Nephron progenitor cell (in vitro differentiated cells): ENCODE results near the gene FAM118A.
"Not testable (repeated sequence)": the region's sequence is repeated elsewhere in the genome, so short reads cannot be mapped to it uniquely, and the experiment has no call there.

Source experiments
- DNase-seq: peaks from one replicate; pipeline ENCODE4 v3.0.0; 2021
- H3K27ac Mint-ChIP-seq: 2 replicates; pipeline ENCODE4 v1.8.0; 2021; ENCODE audit warnings: mild to moderate bottlenecking, moderate library complexity, mixed read lengths
- H3K27me3 Mint-ChIP-seq: 2 replicates; pipeline ENCODE4 v1.8.0; 2021; ENCODE audit warnings: mild to moderate bottlenecking, low read depth, mixed read lengths; ENCODE audit not compliant: poor library complexity
- H3K36me3 Mint-ChIP-seq: 2 replicates; pipeline ENCODE4 v1.8.0; 2021; ENCODE audit warnings: low read depth, mixed read lengths
- H3K4me1 Mint-ChIP-seq: 2 replicates; pipeline ENCODE4 v1.8.0; 2021; ENCODE audit warnings: mixed read lengths
- H3K4me3 Mint-ChIP-seq: 2 replicates; pipeline ENCODE4 v1.8.0; 2021; ENCODE audit warnings: mild to moderate bottlenecking, moderate library complexity, mixed read lengths
- H3K9me3 Mint-ChIP-seq: 2 replicates; pipeline ENCODE4 v1.8.0; 2021; ENCODE audit warnings: mild to moderate bottlenecking, moderate library complexity, mixed read lengths
- CTCF ChIP-seq: fragments of 200-600 bp; sonication (generic); IDR thresholded peaks from 2 replicates; pipeline ENCODE4 v1.5.0; 2021; ENCODE audit warnings: antibody characterized with exemption

Gene FAM118A

GRCh38 chr22:45320357-45320976, 10.7 kb downstream of the FAM118A start:
- no peaks in the 10 kb centered on the region for H3K27me3 Mint-ChIP-seq
- H3K9me3 Mint-ChIP-seq, result no peaks in the 10 kb centered on the region
- no peak for DNase-seq
- no peak for TF ChIP-seq CTCF
- no peak overlapping the region for H3K4me3 Mint-ChIP-seq
- H3K36me3 Mint-ChIP-seq, result peaks cover 28% of the 10 kb centered on the region
- H3K27ac Mint-ChIP-seq, result no peak overlapping the region
- H3K4me1 Mint-ChIP-seq, result peaks cover 28% of the 10 kb centered on the region

- H3K9me3 Mint-ChIP-seq, result no peaks in the 10 kb centered on the region
- H3K36me3 Mint-ChIP-seq, result peaks cover 32% of the 10 kb centered on the region
- no peak overlapping the region for H3K27ac Mint-ChIP-seq
- H3K4me1 Mint-ChIP-seq, result peaks cover 28% of the 10 kb centered on the region
- no peak for TF ChIP-seq CTCF
- no peak overlapping the region for H3K4me3 Mint-ChIP-seq
- no peak for DNase-seq
- no peaks in the 10 kb centered on the region for H3K27me3 Mint-ChIP-seq
Observed at GRCh38 chr22:45321827-45322226, 12.1 kb downstream of the FAM118A start.

GRCh38 chr22:45322873-45323525, 13.3 kb downstream of the FAM118A start:
- H3K36me3 Mint-ChIP-seq, result peaks cover 40% of the 10 kb centered on the region
- H3K27me3 Mint-ChIP-seq, result no peaks in the 10 kb centered on the region
- H3K4me3 Mint-ChIP-seq, result no peak overlapping the region

GRCh38 chr22:45323695-45324094, 14.0 kb downstream of the FAM118A start:
- Mint-ChIP-seq H3K36me3 (peaks cover 41% of the 10 kb centered on the region), H3K27ac (no peak overlapping the region), H3K9me3 (no peaks in the 10 kb centered on the region), H3K4me3 (no peak overlapping the region), H3K4me1 (peaks cover 15% of the 10 kb centered on the region), H3K27me3 (no peaks in the 10 kb centered on the region)
- no peak for TF ChIP-seq CTCF
- no peak for DNase-seq

More at GRCh38 chr22:45322873-45323525, 13.3 kb downstream of the FAM118A start:
- Mint-ChIP-seq H3K27ac (no peak overlapping the region), H3K9me3 (no peaks in the 10 kb centered on the region), H3K4me1 (peaks cover 22% of the 10 kb centered on the region)
- no peak for DNase-seq
- TF ChIP-seq CTCF, result no peak

- DNase-seq, result no peak
- H3K4me1 Mint-ChIP-seq, result peaks cover 9% of the 10 kb centered on the region
- H3K27me3 Mint-ChIP-seq, result no peaks in the 10 kb centered on the region
- H3K36me3 Mint-ChIP-seq, result peaks cover 47% of the 10 kb centered on the region
- no peak overlapping the region for H3K4me3 Mint-ChIP-seq
- H3K27ac Mint-ChIP-seq, result no peak overlapping the region
- TF ChIP-seq CTCF, result no peak
- no peaks in the 10 kb centered on the region for H3K9me3 Mint-ChIP-seq
Observed at GRCh38 chr22:45324311-45324711, 14.6 kb downstream of the FAM118A start.

- H3K4me1 Mint-ChIP-seq, H3K27me3 Mint-ChIP-seq, H3K4me3 Mint-ChIP-seq, H3K9me3 Mint-ChIP-seq, H3K27ac Mint-ChIP-seq, DNase-seq: not testable (repeated sequence)
- peaks cover 55% of the 10 kb centered on the region for H3K36me3 Mint-ChIP-seq
Observed at GRCh38 chr22:45328261-45328660, 18.5 kb downstream of the FAM118A start.
